Trophoblast cell (in vitro differentiated cells and primary cell): ENCODE measurements around the gene GTF3C5.

Source experiments
- DNase-seq, 2 donors: peaks; one replicate each; pipeline ENCODE4 v3.0.0-alpha.2; 2016
- H2AFZ ChIP-seq: 2 replicates; pipeline ENCODE4 v1.6.1; 2013; ENCODE audit warnings: low read length, moderate library complexity, mild to moderate bottlenecking; ENCODE audit not compliant: insufficient read depth, poor library complexity
- H2AK5ac ChIP-seq: 2 replicates; pipeline ENCODE4 v1.6.1; 2013; ENCODE audit warnings: mild to moderate bottlenecking, low read length
- H2BK120ac ChIP-seq: 2 replicates; pipeline ENCODE4 v1.6.1; 2013; ENCODE audit warnings: low read length, mild to moderate bottlenecking, moderate library complexity; ENCODE audit not compliant: insufficient read depth, poor library complexity
- H2BK12ac ChIP-seq: 2 replicates; pipeline ENCODE4 v1.6.1; 2013; ENCODE audit warnings: mild to moderate bottlenecking, low read length, moderate library complexity
- H2BK5ac ChIP-seq: 2 replicates; pipeline ENCODE4 v1.6.1; 2013; ENCODE audit warnings: low read length, low read depth, moderate library complexity, mild to moderate bottlenecking; ENCODE audit not compliant: poor library complexity
- H3K14ac ChIP-seq: 2 replicates; pipeline ENCODE4 v1.6.1; 2013; ENCODE audit warnings: mild to moderate bottlenecking, low read length
- H3K18ac ChIP-seq: 2 replicates; pipeline ENCODE4 v1.6.1; 2013; ENCODE audit warnings: mild to moderate bottlenecking, low read length
- H3K23ac ChIP-seq: 2 replicates; pipeline ENCODE4 v1.6.1; 2013; ENCODE audit warnings: low read length
- H3K27ac ChIP-seq: 2 replicates; pipeline ENCODE4 v1.5.1; 2013; ENCODE audit warnings: low read depth, mild to moderate bottlenecking, inconsistent platforms, low read length, moderate library complexity
- H3K27me3 ChIP-seq: 2 replicates; pipeline ENCODE4 v1.6.1; 2013; ENCODE audit warnings: inconsistent platforms, mild to moderate bottlenecking, low read length, moderate library complexity; ENCODE audit not compliant: insufficient read depth
- H3K36me3 ChIP-seq, 2 experiments: 1 replicate in 1 of 2; 2 replicates in 1 of 2; pipeline ENCODE4 v1.6.1; 2013; ENCODE audit warnings: low read length in 2 of 2, mild to moderate bottlenecking in 2 of 2, moderate library complexity in 1 of 2; ENCODE audit not compliant: insufficient read depth in 2 of 2, control insufficient read depth in 1 of 2
- H3K4ac ChIP-seq: 2 replicates; pipeline ENCODE4 v1.6.1; 2013; ENCODE audit warnings: low read depth, mild to moderate bottlenecking, low read length, moderate library complexity
- H3K4me1 ChIP-seq, 2 experiments: 1 replicate in 1 of 2; 2 replicates in 1 of 2; pipeline ENCODE4 v1.6.1; 2013; ENCODE audit warnings: low read length in 2 of 2, mild to moderate bottlenecking in 2 of 2, moderate library complexity in 1 of 2; ENCODE audit not compliant: insufficient read depth in 2 of 2, control insufficient read depth in 1 of 2
- H3K4me2 ChIP-seq: 2 replicates; pipeline ENCODE4 v1.6.1; 2013; ENCODE audit warnings: inconsistent platforms, mild to moderate bottlenecking, low read length, moderate library complexity
- H3K4me3 ChIP-seq: 2 replicates; pipeline ENCODE4 v1.5.1; 2013; ENCODE audit warnings: mild to moderate bottlenecking, low read depth, low read length, inconsistent platforms
- H3K79me1 ChIP-seq: one replicate; pipeline ENCODE4 v1.6.1; 2013; ENCODE audit warnings: low read length
- H3K79me2 ChIP-seq: 2 replicates; pipeline ENCODE4 v1.6.1; 2013; ENCODE audit warnings: low read length, mild to moderate bottlenecking; ENCODE audit not compliant: control insufficient read depth, insufficient read depth, poor library complexity
- H3K9ac ChIP-seq: 2 replicates; pipeline ENCODE4 v1.6.1; 2013; ENCODE audit warnings: mild to moderate bottlenecking, low read length
- H3K9me3 ChIP-seq: 2 replicates; pipeline ENCODE4 v1.6.1; 2013; ENCODE audit warnings: low read depth, mild to moderate bottlenecking, control low read depth, inconsistent platforms, low read length; ENCODE audit not compliant: insufficient read depth
- H4K12ac ChIP-seq: 2 replicates; pipeline ENCODE4 v1.6.1; 2013; ENCODE audit warnings: low read depth, mild to moderate bottlenecking, low read length, moderate library complexity
- H4K8ac ChIP-seq: 2 replicates; pipeline ENCODE4 v1.6.1; 2013; ENCODE audit warnings: low read depth, mild to moderate bottlenecking, low read length, moderate library complexity
- H4K91ac ChIP-seq: one replicate; pipeline ENCODE4 v1.6.1; 2013; ENCODE audit warnings: low read depth, mild to moderate bottlenecking, low read length, moderate library complexity
- WGBS: extraction: QIAGEN DNeasy Blood & Tissue Kit; methylation state at CpG from one replicate; pipeline ENCODE4 v1.1.7; 2013; ENCODE audit warnings: missing lambda C conversion rate; ENCODE audit not compliant: insufficient read length, insufficient coverage; ENCODE audit errors: extremely low coverage; 5-methylcytosine and 5-hydroxymethylcytosine counted together

Gene GTF3C5

DNA sequence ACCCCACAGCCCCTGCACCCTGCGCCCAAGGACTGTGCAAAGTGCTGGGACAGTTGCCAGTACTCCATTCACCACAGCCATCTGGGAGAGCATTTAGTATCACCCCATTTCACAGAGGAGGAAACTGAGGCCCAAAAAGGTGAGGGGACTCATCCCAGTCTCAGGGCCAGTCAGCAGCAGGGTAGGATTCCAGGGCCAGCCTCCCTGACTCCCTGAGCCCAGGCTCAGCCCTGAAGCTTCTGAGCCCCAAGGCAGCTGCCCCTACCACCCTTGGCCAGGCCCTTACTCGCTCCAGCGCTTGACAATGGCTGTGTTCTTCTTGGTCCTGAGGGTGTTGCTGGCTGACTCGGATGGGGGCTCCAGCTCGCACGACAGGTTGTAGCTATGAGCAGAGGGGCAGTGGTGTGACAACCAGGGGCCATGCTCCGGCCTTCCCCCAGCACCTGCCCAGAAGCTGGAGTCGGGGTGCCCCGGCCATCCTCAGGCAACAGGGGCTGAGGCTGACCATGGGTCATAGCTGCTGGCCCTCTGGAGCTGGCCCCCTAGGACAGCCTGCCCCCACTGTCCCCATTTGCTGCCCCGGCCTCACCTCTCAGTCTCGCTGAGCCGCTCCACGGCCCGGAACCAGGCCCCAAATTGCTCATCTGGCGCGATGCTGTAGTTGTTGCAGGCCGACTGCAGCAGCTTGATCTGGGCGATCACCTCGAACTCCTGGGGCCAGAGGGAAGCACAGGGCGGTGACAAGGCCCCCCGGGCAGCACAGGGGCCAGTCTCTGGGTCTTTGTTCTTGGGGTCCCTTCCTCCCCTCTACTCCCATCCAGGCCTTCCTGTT, 71.6 kb downstream of the GTF3C5 start:
- Histone ChIP-seq H3K4me2 (no peak overlapping the region), H2BK5ac (no peak overlapping the region), H3K23ac (no peak overlapping the region), H3K27me3 (no peaks in the 10 kb centered on the region), H2AK5ac (no peak overlapping the region), H3K4ac (no peak overlapping the region), H2BK120ac (no peak overlapping the region), H3K27ac (no peak overlapping the region), H3K36me3 (peaks cover 86 to 88% of the 10 kb centered on the region in 2 experiments), H3K9ac (no peak overlapping the region), H3K18ac (no peak overlapping the region), H2AFZ (no peak overlapping the region), H3K4me1 (no peaks in the 10 kb centered on the region), H3K79me2 (no peaks in the 10 kb centered on the region), H4K91ac (no peak overlapping the region), H4K12ac (no peak overlapping the region), H3K14ac (no peak overlapping the region), H3K79me1 (no peaks in the 10 kb centered on the region), H3K9me3 (peaks cover 7% of the 10 kb centered on the region), H4K8ac (no peak overlapping the region), H2BK12ac (no peak overlapping the region), H3K4me3 (no peak overlapping the region)
- WGBS, result no CpG with 5 or more reads among the region's 21 CpGs
- no peak for DNase-seq

DNA sequence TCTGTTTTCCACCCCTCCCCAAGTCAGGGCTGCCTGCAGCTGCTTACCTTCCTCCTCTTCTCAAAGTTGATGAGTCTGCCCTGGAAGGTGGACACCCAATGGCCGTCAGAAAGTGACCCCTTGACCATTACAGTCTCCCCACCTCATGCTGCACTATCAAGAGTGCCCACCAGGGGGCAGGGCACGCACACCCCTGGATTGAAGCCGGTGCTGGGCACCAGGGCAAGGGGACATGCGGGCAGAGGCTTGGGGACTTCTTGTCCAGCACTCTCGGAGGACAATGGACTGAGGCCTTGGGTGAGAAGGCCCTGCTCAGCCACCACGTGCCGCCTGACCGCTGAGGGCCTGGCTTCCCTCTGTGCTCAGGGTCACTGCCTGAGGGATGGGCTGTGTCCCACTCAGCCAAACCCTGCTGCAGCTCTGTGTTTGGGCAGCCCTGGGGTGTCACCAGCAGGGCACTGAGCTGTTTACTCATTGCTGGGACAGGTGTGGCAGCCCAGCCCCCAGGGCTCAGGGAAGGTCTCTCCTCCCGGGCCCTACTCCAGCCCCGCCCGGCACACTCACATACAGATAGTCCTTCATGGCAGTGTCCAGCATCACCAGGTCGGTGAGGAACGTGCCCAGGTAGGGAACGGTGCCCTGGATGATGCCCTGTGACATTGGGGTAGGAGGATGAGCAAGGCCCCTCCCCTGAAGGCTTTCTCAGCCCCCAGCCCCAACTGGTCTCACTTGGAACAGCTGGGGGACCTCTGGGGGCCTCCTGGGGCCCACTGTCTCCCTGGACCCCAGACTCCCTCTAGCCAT, 72.6 kb downstream of the GTF3C5 start:
- Histone ChIP-seq H3K18ac (no peak overlapping the region), H2AK5ac (no peak overlapping the region), H4K8ac (no peak overlapping the region), H2BK120ac (no peak overlapping the region), H3K27me3 (no peaks in the 10 kb centered on the region), H3K4me1 (no peaks in the 10 kb centered on the region), H4K12ac (peak overlapping the region; percentile 0), H3K14ac (no peak overlapping the region), H3K36me3 (peaks cover 89 to 90% of the 10 kb centered on the region in 2 experiments), H3K27ac (no peak overlapping the region), H3K4me3 (no peak overlapping the region), H2AFZ (no peak overlapping the region), H4K91ac (no peak overlapping the region), H3K79me1 (no peaks in the 10 kb centered on the region), H3K4ac (no peak overlapping the region), H3K9ac (no peak overlapping the region), H3K23ac (no peak overlapping the region), H3K79me2 (no peaks in the 10 kb centered on the region), H2BK12ac (no peak overlapping the region), H3K4me2 (no peak overlapping the region), H2BK5ac (no peak overlapping the region), H3K9me3 (peaks cover 2% of the 10 kb centered on the region)
- peak; percentile 56 to 74 for DNase-seq
- no CpG with 5 or more reads among the region's 14 CpGs for WGBS

DNA sequence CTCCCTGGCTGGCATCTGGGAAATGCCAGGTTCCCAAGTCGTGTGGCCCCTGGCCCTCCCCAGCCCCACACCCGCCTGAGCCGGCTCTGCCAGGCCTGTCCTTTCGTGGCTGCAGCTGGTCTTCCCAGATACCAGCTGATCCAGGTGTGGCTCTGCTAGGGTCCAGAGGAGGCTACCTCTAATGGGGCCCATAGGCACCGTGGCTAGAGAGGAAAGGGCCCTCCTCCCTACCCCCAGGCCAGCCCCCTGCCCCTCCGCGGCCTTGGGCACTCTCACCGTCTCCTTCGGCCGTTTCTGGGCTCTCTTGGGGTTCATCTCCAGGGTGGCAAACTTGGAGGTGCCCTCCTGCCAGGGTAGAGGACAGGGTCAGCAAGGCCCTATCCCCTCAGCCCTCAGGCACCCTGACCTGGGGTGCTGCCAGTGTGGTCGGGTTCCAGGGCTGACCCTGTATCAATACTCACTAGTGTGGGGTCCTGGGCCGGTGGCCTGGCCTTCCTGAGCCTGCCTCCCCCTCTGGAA, 73.2 kb downstream of the GTF3C5 start:
- Histone ChIP-seq H3K4ac (no peak overlapping the region), H3K79me1 (no peaks in the 10 kb centered on the region), H3K27me3 (no peaks in the 10 kb centered on the region), H2BK12ac (no peak overlapping the region), H3K4me1 (no peaks in the 10 kb centered on the region), H3K23ac (no peak overlapping the region), H2BK120ac (no peak overlapping the region), H3K18ac (no peak overlapping the region), H4K8ac (no peak overlapping the region), H3K9ac (no peak overlapping the region), H3K9me3 (no peaks in the 10 kb centered on the region), H3K4me3 (no peak overlapping the region), H3K14ac (no peak overlapping the region), H4K91ac (no peak overlapping the region), H2AK5ac (no peak overlapping the region), H3K27ac (no peak overlapping the region), H2AFZ (no peak overlapping the region), H2BK5ac (no peak overlapping the region), H3K4me2 (no peak overlapping the region), H4K12ac (no peak overlapping the region), H3K79me2 (no peaks in the 10 kb centered on the region), H3K36me3 (peaks cover 89% of the 10 kb centered on the region in 2 experiments)
- no CpG with 5 or more reads among the region's 12 CpGs for WGBS
- DNase-seq, result no peak

DNA sequence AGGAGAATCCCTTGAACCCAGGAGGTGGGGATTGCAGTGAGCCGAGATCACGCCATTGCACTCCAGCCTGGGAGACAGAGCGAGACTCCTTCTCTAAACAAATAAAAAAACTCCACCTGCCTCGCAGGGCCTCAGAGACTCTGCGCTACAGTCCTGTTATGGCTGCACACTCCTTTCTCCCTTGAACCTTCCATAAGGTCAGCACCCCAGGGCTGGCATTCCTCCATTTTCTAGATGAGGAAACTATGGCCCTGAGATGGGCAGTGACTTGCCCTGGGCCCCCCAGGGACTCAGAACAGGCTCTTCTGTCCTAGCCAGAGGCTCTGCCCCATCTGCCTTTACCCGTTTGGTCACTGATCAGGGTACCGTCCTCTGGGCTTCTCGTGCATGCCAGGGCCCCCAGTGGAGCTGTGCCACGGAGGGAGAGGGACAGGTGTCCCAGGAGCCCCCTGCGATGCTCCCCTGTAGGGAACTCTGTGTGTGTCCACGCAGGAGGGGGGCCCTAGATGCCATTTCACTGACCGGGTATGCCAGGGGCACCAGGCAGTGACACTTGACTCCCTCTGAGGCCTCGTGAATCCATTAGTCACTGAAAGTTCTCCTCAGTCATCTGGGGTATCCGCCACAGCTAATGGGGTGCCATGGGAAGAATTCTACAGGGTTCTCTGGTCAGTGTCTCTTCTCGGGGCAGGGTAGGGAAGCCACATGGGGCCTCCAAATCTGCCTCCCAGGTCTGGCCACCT, 74.1 kb downstream of the GTF3C5 start:
- Histone ChIP-seq H2AFZ (no peak overlapping the region), H3K9me3 (no peaks in the 10 kb centered on the region), H3K9ac (no peak overlapping the region), H3K27me3 (no peaks in the 10 kb centered on the region), H3K14ac (no peak overlapping the region), H3K4me2 (no peak overlapping the region), H3K27ac (no peak overlapping the region), H4K8ac (no peak overlapping the region), H3K36me3 (peaks cover 89% of the 10 kb centered on the region in 2 experiments), H4K12ac (no peak overlapping the region), H3K4me3 (no peak overlapping the region), H3K79me2 (no peaks in the 10 kb centered on the region), H3K4me1 (no peaks in the 10 kb centered on the region), H2AK5ac (no peak overlapping the region), H3K79me1 (no peaks in the 10 kb centered on the region), H4K91ac (no peak overlapping the region), H2BK5ac (no peak overlapping the region), H2BK12ac (no peak overlapping the region), H3K4ac (no peak overlapping the region), H2BK120ac (no peak overlapping the region), H3K18ac (no peak overlapping the region), H3K23ac (no peak overlapping the region)
- no peak for DNase-seq
- no CpG with 5 or more reads among the region's 15 CpGs for WGBS
